SK-N-SH treated with all-trans-retinoic acid at 6 μM for 48 hours (cell line): ENCODE data around the gene KCNA3.

ENCODE experiments used
- BACH2 ChIP-seq: fragments of 250-450 bp; sonication (Bioruptor Pico); IDR thresholded peaks from 2 replicates; pipeline ENCODE4 v1.9.0; 2021; ENCODE audit warnings: mild to moderate bottlenecking, borderline replicate concordance
- ESRRG ChIP-seq: fragments of 250-450 bp; sonication (Bioruptor Pico); IDR thresholded peaks from 2 replicates; pipeline ENCODE4 v1.6.1; 2021; ENCODE audit warnings: mild to moderate bottlenecking
- GLIS3 ChIP-seq: fragments of 250-450 bp; sonication (Bioruptor Pico); IDR thresholded peaks from 2 replicates; pipeline ENCODE4 v1.5.0; 2020; ENCODE audit warnings: mild to moderate bottlenecking, moderate library complexity
- ISL1 ChIP-seq: fragments of 250-450 bp; sonication (Bioruptor Pico); IDR thresholded peaks from 2 replicates; pipeline ENCODE4 v2.1.2; 2022; ENCODE audit warnings: mild to moderate bottlenecking, moderate library complexity
- OSR1 ChIP-seq: fragments of 250-450 bp; sonication (Bioruptor Pico); IDR thresholded peaks from 2 replicates; pipeline ENCODE4 v1.8.0; 2022; ENCODE audit warnings: moderate library complexity, mild to moderate bottlenecking, inconsistent platforms
- TCF4 ChIP-seq: fragments of 250-450 bp; sonication (Bioruptor Pico); IDR thresholded peaks from 2 replicates; pipeline ENCODE4 v1.8.0; 2021; ENCODE audit warnings: mild to moderate bottlenecking, moderate library complexity, borderline replicate concordance
- ZFP3 ChIP-seq: fragments of 250-450 bp; sonication (Bioruptor Pico); IDR thresholded peaks from 2 replicates; pipeline ENCODE4 v1.5.0; 2020; ENCODE audit warnings: mild to moderate bottlenecking, moderate library complexity
- ZFP30 ChIP-seq: fragments of 450-650 bp; formaldehyde crosslinking; IDR thresholded peaks from 2 replicates; pipeline ENCODE4 v1.5.0; 2022; ENCODE audit warnings: mild to moderate bottlenecking, moderate library complexity
- ZNF70 ChIP-seq: fragments of 450-650 bp; formaldehyde crosslinking; IDR thresholded peaks from 2 replicates; pipeline ENCODE4 v1.5.0; 2020; ENCODE audit warnings: mild to moderate bottlenecking, moderate library complexity
- ZNF8 ChIP-seq: fragments of 450-650 bp; formaldehyde crosslinking; IDR thresholded peaks from 2 replicates; pipeline ENCODE4 v1.5.0; 2020; ENCODE audit warnings: mild to moderate bottlenecking, moderate library complexity
- TF ChIP-seq, protein P1 (sequence below): fragments of 250-450 bp; sonication (Bioruptor Pico); IDR thresholded peaks from 2 replicates; pipeline ENCODE4 v1.8.0; 2020; ENCODE audit warnings: mild to moderate bottlenecking, moderate library complexity, borderline replicate concordance
- TF ChIP-seq, protein P2 (sequence below): fragments of 250-450 bp; sonication (Bioruptor Pico); IDR thresholded peaks from 2 replicates; pipeline ENCODE4 v1.5.1; 2021; ENCODE audit warnings: mild to moderate bottlenecking, moderate library complexity
- TF ChIP-seq, protein P3 (sequence below): fragments of 250-450 bp; sonication (Bioruptor Pico); IDR thresholded peaks from 2 replicates; pipeline ENCODE4 v1.8.0; 2021; ENCODE audit warnings: low read depth, mild to moderate bottlenecking, moderate library complexity, borderline replicate concordance
- TF ChIP-seq, protein P4 (sequence below): fragments of 250-450 bp; sonication (Bioruptor Pico); IDR thresholded peaks from 2 replicates; pipeline ENCODE4 v1.5.1; 2020; ENCODE audit warnings: low read depth, mild to moderate bottlenecking, moderate library complexity

DNA sequence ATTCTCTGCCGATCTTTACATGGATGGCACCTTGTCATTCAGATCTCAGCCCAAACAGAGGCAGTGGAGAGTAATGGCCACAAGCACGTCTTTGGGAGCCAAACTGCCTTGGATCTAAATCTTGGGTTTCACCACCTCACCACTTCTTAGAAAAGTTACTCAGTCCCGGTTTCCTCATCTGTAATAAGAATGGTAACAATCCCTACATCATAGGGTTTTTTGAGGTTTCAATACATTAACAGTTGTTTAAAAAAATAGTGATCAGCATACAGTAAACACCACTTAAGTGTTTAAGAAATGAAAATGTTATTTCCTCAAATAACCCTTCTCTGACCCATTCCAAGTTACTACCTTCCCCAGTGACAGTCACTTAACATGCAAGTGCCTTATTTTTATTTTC, 38.5 kb upstream of the KCNA3 start:
- TF ChIP-seq ZFP30 (CRISPR knock-in tag) (no peak), TCF4 (CRISPR knock-in tag) (no peak), ZNF8 (CRISPR knock-in tag) (no peak), ISL1 (CRISPR knock-in tag) (no peak), GLIS3 (CRISPR knock-in tag) (no peak), OSR1 (CRISPR knock-in tag) (no peak), ESRRG (CRISPR knock-in tag) (no peak), ZNF70 (CRISPR knock-in tag) (no peak), ZFP3 (CRISPR knock-in tag) (no peak), BACH2 (CRISPR knock-in tag) (no peak)
- TF ChIP-seq, protein P1, sequence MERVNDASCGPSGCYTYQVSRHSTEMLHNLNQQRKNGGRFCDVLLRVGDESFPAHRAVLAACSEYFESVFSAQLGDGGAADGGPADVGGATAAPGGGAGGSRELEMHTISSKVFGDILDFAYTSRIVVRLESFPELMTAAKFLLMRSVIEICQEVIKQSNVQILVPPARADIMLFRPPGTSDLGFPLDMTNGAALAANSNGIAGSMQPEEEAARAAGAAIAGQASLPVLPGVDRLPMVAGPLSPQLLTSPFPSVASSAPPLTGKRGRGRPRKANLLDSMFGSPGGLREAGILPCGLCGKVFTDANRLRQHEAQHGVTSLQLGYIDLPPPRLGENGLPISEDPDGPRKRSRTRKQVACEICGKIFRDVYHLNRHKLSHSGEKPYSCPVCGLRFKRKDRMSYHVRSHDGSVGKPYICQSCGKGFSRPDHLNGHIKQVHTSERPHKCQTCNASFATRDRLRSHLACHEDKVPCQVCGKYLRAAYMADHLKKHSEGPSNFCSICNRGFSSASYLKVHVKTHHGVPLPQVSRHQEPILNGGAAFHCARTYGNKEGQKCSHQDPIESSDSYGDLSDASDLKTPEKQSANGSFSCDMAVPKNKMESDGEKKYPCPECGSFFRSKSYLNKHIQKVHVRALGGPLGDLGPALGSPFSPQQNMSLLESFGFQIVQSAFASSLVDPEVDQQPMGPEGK (CRISPR knock-in tag), result no peak
- TF ChIP-seq, protein P2, sequence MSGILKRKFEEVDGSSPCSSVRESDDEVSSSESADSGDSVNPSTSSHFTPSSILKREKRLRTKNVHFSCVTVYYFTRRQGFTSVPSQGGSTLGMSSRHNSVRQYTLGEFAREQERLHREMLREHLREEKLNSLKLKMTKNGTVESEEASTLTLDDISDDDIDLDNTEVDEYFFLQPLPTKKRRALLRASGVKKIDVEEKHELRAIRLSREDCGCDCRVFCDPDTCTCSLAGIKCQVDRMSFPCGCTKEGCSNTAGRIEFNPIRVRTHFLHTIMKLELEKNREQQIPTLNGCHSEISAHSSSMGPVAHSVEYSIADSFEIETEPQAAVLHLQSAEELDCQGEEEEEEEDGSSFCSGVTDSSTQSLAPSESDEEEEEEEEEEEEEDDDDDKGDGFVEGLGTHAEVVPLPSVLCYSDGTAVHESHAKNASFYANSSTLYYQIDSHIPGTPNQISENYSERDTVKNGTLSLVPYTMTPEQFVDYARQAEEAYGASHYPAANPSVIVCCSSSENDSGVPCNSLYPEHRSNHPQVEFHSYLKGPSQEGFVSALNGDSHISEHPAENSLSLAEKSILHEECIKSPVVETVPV (CRISPR knock-in tag), result no peak
- TF ChIP-seq, protein P3, sequence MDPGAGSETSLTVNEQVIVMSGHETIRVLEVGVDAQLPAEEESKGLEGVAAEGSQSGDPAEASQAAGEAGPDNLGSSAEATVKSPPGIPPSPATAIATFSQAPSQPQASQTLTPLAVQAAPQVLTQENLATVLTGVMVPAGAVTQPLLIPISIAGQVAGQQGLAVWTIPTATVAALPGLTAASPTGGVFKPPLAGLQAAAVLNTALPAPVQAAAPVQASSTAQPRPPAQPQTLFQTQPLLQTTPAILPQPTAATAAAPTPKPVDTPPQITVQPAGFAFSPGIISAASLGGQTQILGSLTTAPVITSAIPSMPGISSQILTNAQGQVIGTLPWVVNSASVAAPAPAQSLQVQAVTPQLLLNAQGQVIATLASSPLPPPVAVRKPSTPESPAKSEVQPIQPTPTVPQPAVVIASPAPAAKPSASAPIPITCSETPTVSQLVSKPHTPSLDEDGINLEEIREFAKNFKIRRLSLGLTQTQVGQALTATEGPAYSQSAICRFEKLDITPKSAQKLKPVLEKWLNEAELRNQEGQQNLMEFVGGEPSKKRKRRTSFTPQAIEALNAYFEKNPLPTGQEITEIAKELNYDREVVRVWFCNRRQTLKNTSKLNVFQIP, result no peak
- TF ChIP-seq, protein P4, sequence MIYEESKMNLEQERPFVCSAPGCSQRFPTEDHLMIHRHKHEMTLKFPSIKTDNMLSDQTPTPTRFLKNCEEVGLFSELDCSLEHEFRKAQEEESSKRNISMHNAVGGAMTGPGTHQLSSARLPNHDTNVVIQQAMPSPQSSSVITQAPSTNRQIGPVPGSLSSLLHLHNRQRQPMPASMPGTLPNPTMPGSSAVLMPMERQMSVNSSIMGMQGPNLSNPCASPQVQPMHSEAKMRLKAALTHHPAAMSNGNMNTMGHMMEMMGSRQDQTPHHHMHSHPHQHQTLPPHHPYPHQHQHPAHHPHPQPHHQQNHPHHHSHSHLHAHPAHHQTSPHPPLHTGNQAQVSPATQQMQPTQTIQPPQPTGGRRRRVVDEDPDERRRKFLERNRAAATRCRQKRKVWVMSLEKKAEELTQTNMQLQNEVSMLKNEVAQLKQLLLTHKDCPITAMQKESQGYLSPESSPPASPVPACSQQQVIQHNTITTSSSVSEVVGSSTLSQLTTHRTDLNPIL, result no peak
